GM18870 (cell line): ENCODE measurements around the gene CIB2.

ENCODE experiments used
- ATAC-seq: cut with Tn5 transposase; IDR thresholded peaks from one replicate; pipeline ENCODE4 v1.9.1; 2021; ENCODE audit warnings: moderate library complexity; ENCODE audit not compliant: unreplicated experiment

The CIB2 gene

DNA sequence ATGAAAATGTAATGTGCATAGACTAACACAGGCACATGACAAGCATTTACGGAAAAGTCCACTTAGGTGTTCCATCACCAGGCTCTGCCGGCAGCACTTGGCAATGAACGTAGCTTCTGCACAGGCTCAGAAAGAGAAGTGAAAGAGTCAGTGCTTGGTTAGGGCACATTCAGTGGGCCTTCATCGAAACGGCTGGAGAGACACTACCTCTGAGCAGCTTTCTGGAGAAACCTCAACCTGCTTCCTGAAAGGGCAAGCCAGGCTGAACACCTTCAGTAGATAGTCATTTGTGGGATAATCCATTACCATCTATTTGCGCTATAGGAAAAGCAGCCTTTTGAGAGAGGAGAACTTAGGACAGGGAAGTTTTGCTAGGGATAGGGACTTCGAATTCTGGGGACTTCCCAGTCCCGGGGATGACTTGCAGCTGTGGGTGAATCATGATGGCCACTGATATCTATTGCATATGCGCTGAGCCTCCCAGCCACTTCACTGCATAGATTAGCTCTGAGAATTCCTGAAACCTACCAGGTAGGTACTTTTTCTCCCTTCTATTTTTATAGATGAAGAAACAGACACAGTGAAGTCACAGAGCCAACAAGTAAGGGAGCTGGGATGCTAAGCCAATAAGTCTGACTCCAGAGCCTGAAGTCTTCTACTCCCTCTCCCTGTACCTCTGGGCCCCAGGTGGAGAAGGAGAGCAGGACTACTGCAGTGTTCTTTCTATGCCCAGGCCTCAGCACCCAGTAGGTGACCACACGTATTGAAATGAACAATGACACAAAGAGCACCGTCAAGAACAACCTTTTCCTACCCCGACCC lies 43.1 kb downstream of the CIB2 start:
- peak; percentile 52 for ATAC-seq

DNA sequence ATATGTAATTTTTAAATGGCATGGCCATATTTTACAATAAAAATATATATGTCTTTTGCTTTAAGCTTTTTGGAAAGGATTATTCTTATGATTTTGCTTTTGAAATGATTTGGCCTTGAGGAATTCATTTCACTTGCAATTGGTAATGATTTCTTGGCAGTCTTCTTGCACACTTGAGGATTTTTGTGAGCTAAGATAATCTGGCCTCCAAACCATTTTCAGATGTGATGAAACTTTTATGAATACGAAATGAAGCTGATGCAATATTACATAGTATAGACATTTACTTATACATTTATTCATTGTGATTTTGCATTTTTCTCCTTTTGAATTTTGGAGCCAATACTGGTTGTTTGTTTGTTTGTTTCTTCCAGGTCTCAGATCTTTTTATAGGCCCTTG lies 45.3 kb downstream of the CIB2 start:
- no peak for ATAC-seq

GRCh38 chr15:78084449-78084750 lies 46.8 kb downstream of the CIB2 start:
- no peak for ATAC-seq

GRCh38 chr15:78083687-78084448 lies 47.4 kb downstream of the CIB2 start:
- no peak for ATAC-seq

- ATAC-seq, result no peak
These were observed 48.1 kb downstream of the CIB2 start for GRCh38 chr15:78083186-78083585.

GRCh38 chr15:78082743-78083110 lies 48.5 kb downstream of the CIB2 start:
- no peak for ATAC-seq

DNA sequence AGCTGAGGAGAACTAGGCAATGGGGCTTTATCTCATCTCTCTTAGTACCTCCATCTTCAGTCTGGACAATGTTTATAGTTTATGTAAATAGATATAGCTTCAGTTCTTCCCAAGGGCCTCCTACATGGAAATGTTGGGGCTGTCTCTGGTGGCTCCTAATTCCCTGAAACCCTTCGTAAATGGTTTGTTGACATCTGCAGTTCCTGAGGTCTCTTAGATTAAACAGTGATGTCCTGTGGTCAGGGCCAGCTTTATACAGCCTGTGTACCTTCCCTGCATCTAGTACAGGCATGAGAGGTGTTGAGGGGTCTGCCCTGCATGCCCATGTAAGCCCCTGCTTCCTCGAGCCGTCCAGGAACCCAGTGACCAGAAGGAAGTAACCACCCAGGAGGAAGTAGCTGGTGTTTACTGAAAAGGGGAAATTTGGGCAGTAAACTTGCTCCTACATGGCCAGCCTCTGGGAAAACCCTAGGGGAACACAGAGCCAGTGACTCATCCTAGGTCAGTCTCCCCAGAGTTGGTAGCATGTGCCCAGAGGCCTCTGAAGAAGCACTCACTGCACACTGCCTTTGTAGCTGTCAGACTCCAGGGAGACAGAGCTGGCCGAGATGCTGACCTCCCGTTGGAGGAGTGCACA lies 49.0 kb downstream of the CIB2 start:
- ATAC-seq, result no peak

GRCh38 chr15:78080088-78080460 lies 51.2 kb downstream of the CIB2 start:
- ATAC-seq, result no peak

GRCh38 chr15:78079298-78080087 lies 51.8 kb downstream of the CIB2 start:
- ATAC-seq, result no peak

DNA sequence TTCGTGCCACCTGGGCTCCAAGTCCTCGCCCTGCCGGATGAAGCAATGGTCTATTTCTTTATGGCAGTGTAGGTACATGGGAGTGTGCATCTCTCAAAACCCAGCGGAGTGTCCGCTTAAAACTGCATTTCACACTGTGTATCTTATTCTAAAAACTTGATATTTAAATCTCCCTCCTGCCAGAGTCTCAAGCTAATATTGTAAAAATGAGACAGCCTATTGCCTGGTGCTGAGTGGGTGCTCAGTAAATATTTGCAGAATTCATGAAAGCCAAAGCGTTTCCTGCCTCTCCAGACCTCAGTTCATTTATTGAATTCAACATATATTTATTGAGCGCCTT lies 53.4 kb downstream of the CIB2 start:
- ATAC-seq, result no peak

DNA sequence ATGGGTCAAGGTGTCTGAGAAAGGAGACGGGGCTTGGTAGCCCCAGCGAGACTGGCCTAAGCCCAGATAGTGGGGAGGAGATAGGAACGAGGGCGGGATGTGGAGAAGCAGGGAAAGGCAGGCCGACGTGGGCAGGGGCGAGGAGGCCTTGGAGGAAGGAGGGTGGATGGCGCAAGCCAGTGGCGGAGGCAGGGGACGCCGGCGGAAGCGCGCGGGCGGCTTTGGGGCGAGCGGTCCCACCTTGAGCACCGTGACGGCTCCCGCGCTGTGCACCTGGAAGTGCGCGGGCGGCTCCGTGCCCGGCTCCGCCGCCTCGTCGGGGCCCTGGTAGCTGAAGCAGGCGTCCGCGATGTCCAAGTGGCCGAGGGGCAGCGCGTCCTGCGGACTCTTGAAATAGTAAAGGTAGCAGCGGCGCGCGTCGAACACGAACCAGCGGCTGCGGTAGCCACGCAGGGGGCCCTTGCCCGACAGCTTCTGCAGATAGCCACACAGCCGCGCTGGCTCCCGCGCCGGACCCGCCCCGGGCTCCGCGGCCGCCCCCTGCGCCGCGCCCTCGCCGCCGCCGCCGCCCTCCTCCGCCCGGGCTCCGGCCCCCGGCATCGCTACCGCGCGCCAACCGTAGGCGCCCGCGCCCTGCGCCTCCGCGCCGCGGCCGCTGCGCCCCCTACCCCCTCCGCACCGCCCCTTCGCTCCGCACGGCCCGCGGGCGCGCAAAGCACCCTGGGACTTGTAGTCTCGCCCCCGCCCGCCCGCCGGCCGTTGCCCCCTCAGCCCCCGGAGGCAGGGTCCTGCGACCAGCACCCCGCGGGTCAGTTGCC lies 54.0 kb downstream of the CIB2 start, which contains the start of gene TBC1D2B:
TSS of gene TBC1D2B (minus strand) at position 659 of the 818 bp plus-strand sequence. CDS start at position 600, 59 bp downstream.
- ATAC-seq, result no peak

DNA sequence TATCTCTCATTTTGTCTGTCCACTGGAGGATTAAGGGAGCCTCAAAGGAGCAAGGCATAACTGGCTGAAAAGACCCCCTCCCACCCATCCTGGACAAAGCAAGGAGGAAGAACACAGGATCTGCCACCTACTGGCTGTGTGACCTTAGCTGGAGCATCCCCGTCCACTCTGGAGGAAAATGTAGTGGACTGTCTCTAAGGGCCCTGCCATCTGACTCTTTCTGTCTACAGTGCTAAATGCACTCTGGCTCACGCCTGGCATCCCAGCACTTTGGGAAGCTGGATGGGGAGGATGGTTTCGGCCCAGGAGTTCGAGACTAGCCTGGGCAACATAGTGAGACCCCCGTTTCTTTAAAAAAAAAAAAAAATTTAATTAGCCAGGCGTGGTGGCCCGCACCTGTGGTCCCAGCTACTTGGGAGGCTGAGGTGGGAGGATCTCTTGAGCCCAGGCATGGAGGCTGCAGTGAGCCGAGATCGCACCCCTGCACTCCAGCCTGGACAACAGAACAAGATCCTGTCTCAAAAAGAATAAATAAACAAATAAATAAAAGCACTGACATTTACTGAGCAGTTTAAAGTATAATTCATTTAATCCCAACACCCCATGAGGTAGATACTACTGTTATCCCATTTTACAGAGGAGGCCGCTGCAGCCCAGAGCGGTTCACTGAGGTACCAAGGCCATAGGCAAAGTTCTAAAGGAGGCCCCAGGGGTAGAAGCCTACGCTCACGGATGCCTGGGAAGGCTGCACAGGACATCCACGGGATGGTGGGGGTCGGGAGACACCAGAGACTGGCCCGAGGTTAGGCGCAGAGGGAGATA lies 54.8 kb downstream of the CIB2 start:
- no peak for ATAC-seq

DNA sequence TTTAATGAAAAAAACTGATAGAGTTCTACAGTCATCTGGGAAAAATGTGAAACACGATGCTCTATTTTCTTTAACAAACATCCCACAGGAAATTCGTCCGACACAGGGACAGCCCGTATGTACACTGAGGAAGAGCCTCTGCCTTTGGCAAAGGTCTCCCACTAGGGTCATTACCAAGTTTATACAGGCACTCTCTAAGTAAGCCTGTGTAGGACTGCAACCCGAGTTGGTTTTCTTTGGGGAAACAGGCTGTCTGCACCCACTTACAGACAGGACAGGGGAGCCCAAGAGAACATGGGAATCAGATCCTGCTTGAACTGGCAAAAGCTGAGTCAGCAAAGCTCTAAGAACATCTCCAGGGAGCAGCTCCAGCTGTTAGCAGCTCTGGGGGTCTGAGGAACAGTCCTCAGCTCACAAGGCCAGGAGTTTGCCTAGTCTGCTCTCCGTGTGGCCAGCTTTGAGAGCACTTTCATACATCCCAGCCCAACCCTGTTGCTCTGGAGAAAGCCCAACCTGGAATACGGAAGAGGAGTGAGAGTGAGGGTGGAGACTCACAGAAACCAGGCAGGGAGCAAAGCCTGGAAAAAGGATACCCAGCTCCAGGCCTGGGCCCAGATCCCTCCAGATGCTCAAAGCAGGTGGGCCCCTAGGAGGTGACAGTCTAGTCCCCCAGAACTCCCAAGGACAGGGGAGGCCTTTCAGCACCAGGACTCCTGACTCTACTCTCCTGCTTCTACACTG lies 55.6 kb downstream of the CIB2 start:
- no peak for ATAC-seq

- no peak for ATAC-seq
These were observed 58.0 kb downstream of the CIB2 start for GRCh38 chr15:78073046-78073787.

DNA sequence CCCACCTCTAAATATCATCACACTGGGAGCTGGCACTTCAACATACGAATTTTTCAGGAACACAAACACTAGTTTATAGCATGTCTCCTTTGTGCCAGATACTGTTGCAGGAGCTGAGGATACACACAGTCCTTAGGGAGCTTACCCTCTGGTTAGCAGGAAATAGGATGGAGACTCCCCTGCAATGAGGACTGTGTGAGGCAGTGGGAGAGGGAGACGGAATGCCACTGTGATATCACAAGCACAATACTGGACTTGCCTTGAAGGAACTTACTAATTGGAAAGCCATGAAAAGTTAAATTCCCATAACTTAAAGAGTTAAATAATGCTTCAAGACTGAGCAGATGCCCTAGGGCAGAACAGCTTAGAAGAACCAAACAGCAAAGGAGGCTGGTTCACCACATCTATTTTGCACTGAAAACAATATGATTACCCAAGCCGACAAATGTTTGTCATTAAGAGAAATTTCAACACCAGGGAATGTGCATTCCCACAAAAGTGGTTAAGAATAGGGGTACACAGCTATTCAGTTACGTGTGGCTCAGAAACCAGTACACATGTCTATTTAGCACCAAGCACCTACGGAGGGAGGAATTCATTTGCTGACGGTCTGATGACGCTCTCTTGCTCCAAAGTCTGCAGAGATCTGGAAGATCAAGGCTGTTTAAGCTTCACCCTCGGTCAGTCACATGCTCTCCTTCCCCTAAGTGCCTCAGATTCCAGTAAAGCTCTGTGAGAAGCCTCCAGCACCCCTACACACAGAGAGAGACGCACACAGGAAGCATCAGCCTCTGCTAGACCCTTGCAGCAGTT lies 59.0 kb downstream of the CIB2 start:
- ATAC-seq, result no peak

DNA sequence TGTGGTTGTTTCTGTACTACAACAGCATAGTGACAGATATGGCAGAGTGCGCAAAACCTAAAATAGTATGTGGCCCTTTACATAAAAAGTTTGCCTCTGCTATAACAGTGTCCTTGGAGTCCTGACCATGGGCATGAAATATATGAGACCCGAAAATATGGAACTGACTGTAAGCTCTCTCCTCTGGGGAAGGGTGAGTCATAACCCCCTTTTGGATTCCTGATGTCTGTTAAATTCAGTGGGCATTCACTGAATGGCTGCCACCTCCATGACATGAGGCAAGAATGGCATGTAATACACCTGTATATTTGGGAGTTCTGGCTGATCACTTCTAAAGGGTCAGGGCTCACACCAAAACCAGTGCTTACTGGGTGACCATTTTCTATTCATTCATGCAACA lies 59.9 kb downstream of the CIB2 start:
- no peak for ATAC-seq

DNA sequence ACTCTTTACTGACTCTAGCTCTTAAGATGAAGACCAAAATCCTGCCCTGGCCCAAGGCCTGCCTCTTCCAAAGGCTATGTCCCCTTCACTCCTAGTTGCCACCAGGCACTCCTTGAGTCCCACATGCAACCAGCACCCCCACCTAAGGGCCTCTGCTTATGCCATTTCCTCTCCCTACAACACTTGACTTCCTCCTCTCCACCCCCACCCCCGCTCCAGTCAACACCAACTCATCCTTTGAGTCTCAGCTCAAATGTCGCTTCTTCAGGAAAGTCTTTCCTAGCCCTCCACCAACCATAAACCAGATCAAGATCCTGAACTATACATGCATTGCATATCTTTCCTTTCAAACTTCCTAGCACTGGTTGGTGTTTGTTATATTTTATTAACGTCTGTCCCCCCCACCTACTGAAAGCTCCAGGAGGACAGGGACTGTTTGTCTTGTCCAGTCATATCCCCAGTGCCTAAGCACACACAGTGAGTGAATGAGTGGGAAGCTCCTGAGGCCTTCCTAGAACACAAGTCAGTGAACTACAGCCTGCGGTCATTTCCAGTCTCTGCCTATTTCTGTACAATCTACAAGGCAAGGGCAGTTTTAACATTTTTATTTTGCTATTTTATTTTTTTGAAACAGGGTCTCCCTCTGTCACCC lies 61.1 kb downstream of the CIB2 start:
- no peak for ATAC-seq
